Measurements from ENCODE around the gene C20orf204. TPM values are rescaled to one million over a fixed set of nuclear protein-coding genes. Genes with fewer than 3 reads are reported as not detected.

Gene C20orf204
- total and polyA plus RNA-seq, 3 donors from 2014 or later, result 2.9 to 8.3 (median 4.5) TPM

- H3K27me3 ChIP-seq, result no peaks in the 10 kb centered on the region
- no peak for DNase-seq
- H3K27ac ChIP-seq, result no peak overlapping the region
- intact Hi-C loops (cut with DNase I; ENCODE audit: low total_unique reads), result no loop called here
- no peaks in the 10 kb centered on the region for H3K36me3 ChIP-seq (ENCODE audit: low read depth, missing control alignments)
- no peaks in the 10 kb centered on the region for H3K9me3 ChIP-seq
- H3K4me3 ChIP-seq, result no peak overlapping the region
- TF ChIP-seq CTCF (IDR thresholded peaks at IDR 0.05) (no peak), POLR2A (IDR thresholded peaks at IDR 0.05) (no peak)
- 86 to 91% methylated on average over 9 of the region's 9 CpGs for WGBS, 2 donors
- H3K4me1 ChIP-seq, result peaks cover 19% of the 10 kb centered on the region
Measured at GRCh38 chr20:64043768-64044167, 7.8 kb downstream of the C20orf204 start.

GRCh38 chr20:64044484-64045247 lies 8.7 kb downstream of the C20orf204 start:
- no peak for DNase-seq
- Histone ChIP-seq H3K9me3 (no peaks in the 10 kb centered on the region), H3K36me3 (ENCODE audit: low read depth, missing control alignments) (no peaks in the 10 kb centered on the region), H3K27ac (no peak overlapping the region), H3K4me1 (peaks cover 14% of the 10 kb centered on the region), H3K27me3 (no peaks in the 10 kb centered on the region), H3K4me3 (no peak overlapping the region)
- 73 to 87% methylated on average over 8 to 14 of the region's 14 CpGs for WGBS, 2 donors
- intact Hi-C loops (cut with DNase I; ENCODE audit: low total_unique reads), result no loop called here
- no peak for TF ChIP-seq POLR2A (IDR thresholded peaks at IDR 0.05)
- no peak for TF ChIP-seq CTCF (IDR thresholded peaks at IDR 0.05)

DNA sequence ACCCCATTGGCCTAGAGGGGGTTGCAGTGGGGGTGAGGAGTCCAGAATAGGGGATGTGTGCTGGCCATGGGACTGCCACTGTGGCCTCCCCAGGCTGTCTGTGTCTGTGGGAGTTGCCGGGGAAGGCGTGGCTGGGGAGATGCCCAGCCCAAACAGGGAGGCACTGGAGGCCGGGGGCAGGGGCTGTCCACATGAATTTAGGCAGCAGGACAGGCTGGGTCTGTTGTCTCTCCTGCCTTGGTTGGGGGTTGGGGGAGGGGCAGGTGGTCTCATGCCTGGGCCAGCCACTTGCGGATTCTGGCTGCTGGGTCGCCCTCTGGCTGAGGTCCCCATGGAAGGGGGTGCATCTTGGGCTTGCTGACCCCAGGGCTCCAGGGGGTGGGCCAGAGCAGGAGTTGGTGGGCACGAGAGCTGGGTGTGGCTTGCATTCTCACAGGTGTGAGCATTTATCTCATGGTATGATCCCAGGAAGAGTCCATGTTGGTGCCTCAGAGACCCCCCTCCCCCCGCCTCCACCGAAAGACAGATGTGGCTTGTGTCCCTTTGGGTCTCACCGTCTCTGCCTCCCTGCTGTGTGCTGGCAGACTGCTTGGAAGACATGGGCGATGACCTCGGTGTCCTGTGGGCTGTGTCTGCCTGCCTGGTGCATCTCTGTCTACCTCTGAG lies 9.5 kb downstream of the C20orf204 start:
- no peak for DNase-seq
- intact Hi-C loops (cut with DNase I; ENCODE audit: low total_unique reads), result no loop called here
- peaks cover 18% of the 10 kb centered on the region for H3K4me1 ChIP-seq
- no peaks in the 10 kb centered on the region for H3K27me3 ChIP-seq
- no peak overlapping the region for H3K27ac ChIP-seq
- no peak overlapping the region for H3K4me3 ChIP-seq
- no peaks in the 10 kb centered on the region for H3K36me3 ChIP-seq (ENCODE audit: low read depth, missing control alignments)
- no peak for TF ChIP-seq CTCF (IDR thresholded peaks at IDR 0.05)
- TF ChIP-seq POLR2A (IDR thresholded peaks at IDR 0.05), result no peak
- 64 to 68% methylated on average over 8 to 11 of the region's 11 CpGs for WGBS, 2 donors
- H3K9me3 ChIP-seq, result no peaks in the 10 kb centered on the region

GRCh38 chr20:64047046-64047389 lies 11.0 kb downstream of the C20orf204 start:
- DNase-seq, result no peak
- no peak overlapping the region for H3K4me3 ChIP-seq
- WGBS, 2 donors, result 58 to 79% methylated on average over 6 to 8 of the region's 8 CpGs
- H3K9me3 ChIP-seq, result no peaks in the 10 kb centered on the region
- intact Hi-C loops (cut with DNase I; ENCODE audit: low total_unique reads), result no loop called here
- no peak for TF ChIP-seq POLR2A (IDR thresholded peaks at IDR 0.05)
- TF ChIP-seq CTCF (IDR thresholded peaks at IDR 0.05), result no peak
- H3K4me1 ChIP-seq, result peaks cover 13% of the 10 kb centered on the region
- H3K27ac ChIP-seq, result no peak overlapping the region
- H3K27me3 ChIP-seq, result no peaks in the 10 kb centered on the region
- no peaks in the 10 kb centered on the region for H3K36me3 ChIP-seq (ENCODE audit: low read depth, missing control alignments)

Measured in testis (tissue), 3 donors.